ENCODE results near the gene MARCKS. TPM values are rescaled to one million over a fixed set of nuclear protein-coding genes. Genes with fewer than 3 reads are reported as not detected.

Gene MARCKS, protein sequence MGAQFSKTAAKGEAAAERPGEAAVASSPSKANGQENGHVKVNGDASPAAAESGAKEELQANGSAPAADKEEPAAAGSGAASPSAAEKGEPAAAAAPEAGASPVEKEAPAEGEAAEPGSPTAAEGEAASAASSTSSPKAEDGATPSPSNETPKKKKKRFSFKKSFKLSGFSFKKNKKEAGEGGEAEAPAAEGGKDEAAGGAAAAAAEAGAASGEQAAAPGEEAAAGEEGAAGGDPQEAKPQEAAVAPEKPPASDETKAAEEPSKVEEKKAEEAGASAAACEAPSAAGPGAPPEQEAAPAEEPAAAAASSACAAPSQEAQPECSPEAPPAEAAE
- 868 and 890 TPM in 2 replicates for total RNA-seq
- long read RNA-seq, partial matches to known transcripts, result 1 of 201 reads
- long read RNA-seq, other reads (novel, unspliced or antisense), result 200 of 201 reads

- no peak within 1 kb of the TSS for H3K4me3 Mint-ChIP-seq (ENCODE audit: unreplicated experiment)
- H3K27ac Mint-ChIP-seq (ENCODE audit: unreplicated experiment), result no peak within 1 kb of the TSS
- H3K27me3 Mint-ChIP-seq (ENCODE audit: unreplicated experiment), result no peaks in the 10 kb centered on the region
- no peaks in the 10 kb centered on the region for H3K9me3 Mint-ChIP-seq (ENCODE audit: unreplicated experiment)
- H3K36me3 Mint-ChIP-seq (ENCODE audit: unreplicated experiment), result peaks cover 26% of the 10 kb centered on the region
- TF ChIP-seq, protein P1, sequence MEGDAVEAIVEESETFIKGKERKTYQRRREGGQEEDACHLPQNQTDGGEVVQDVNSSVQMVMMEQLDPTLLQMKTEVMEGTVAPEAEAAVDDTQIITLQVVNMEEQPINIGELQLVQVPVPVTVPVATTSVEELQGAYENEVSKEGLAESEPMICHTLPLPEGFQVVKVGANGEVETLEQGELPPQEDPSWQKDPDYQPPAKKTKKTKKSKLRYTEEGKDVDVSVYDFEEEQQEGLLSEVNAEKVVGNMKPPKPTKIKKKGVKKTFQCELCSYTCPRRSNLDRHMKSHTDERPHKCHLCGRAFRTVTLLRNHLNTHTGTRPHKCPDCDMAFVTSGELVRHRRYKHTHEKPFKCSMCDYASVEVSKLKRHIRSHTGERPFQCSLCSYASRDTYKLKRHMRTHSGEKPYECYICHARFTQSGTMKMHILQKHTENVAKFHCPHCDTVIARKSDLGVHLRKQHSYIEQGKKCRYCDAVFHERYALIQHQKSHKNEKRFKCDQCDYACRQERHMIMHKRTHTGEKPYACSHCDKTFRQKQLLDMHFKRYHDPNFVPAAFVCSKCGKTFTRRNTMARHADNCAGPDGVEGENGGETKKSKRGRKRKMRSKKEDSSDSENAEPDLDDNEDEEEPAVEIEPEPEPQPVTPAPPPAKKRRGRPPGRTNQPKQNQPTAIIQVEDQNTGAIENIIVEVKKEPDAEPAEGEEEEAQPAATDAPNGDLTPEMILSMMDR (IDR thresholded peaks at IDR 0.05), result no peak
- peak; percentile 95 for DNase-seq (ENCODE audit: extremely low spot score, unreplicated experiment)
- H3K4me1 Mint-ChIP-seq (ENCODE audit: unreplicated experiment), result peaks cover 37% of the 10 kb centered on the region
These were observed at the start of gene MARCKS for GRCh38 chr6:113856625-113857555. Gene MARCKS, plus strand, starts transcription at chr6:113857345. Its CDS starts 401 bp downstream, at chr6:113857746.

- Mint-ChIP-seq H3K27ac (ENCODE audit: unreplicated experiment) (no peak overlapping the region), H3K9me3 (ENCODE audit: unreplicated experiment) (no peaks in the 10 kb centered on the region), H3K4me1 (ENCODE audit: unreplicated experiment) (peaks cover 26% of the 10 kb centered on the region), H3K36me3 (ENCODE audit: unreplicated experiment) (no peaks in the 10 kb centered on the region), H3K4me3 (ENCODE audit: unreplicated experiment) (no peak overlapping the region), H3K27me3 (ENCODE audit: unreplicated experiment) (no peaks in the 10 kb centered on the region)
- TF ChIP-seq, protein P1 (IDR thresholded peaks at IDR 0.05), result no peak
- DNase-seq (ENCODE audit: extremely low spot score, unreplicated experiment), result no peak
These were observed 47.3 kb upstream of the MARCKS start for GRCh38 chr6:113809826-113810225.

GRCh38 chr6:113813142-113813541, 44.0 kb upstream of the MARCKS start:
- H3K27ac Mint-ChIP-seq (ENCODE audit: unreplicated experiment), result peak overlapping the region; percentile 91
- H3K36me3 Mint-ChIP-seq (ENCODE audit: unreplicated experiment), result no peaks in the 10 kb centered on the region

DNA sequence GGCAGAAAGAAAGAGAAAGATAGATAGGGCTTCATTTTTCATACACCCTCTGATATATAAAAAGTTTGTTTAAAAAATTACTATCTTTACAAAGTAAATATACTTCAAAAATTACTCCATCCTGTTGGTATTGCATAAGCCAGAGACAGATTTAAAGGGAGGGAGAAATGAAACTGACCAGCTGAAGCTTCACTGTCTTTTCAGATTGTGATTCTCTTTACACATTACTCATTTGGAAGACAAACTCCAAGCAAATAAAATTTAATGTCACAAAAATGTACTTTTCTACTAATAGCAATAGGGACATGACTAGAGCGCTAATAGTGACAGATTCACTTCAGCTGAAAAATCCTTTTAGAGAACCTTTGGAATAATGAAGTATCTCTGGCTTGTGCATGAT, 38.6 kb upstream of the MARCKS start:
- Mint-ChIP-seq H3K4me3 (ENCODE audit: unreplicated experiment) (no peak overlapping the region), H3K27ac (ENCODE audit: unreplicated experiment) (peak overlapping the region; percentile 66), H3K9me3 (ENCODE audit: unreplicated experiment) (peaks cover 3% of the 10 kb centered on the region), H3K27me3 (ENCODE audit: unreplicated experiment) (no peaks in the 10 kb centered on the region), H3K4me1 (ENCODE audit: unreplicated experiment) (peaks cover 22% of the 10 kb centered on the region), H3K36me3 (ENCODE audit: unreplicated experiment) (no peaks in the 10 kb centered on the region)
- TF ChIP-seq, protein P1 (IDR thresholded peaks at IDR 0.05), result no peak
- no peak for DNase-seq (ENCODE audit: extremely low spot score, unreplicated experiment)

More at GRCh38 chr6:113813142-113813541, 44.0 kb upstream of the MARCKS start:
- no peak overlapping the region for H3K4me3 Mint-ChIP-seq (ENCODE audit: unreplicated experiment)
- no peaks in the 10 kb centered on the region for H3K27me3 Mint-ChIP-seq (ENCODE audit: unreplicated experiment)
- peaks cover 3% of the 10 kb centered on the region for H3K9me3 Mint-ChIP-seq (ENCODE audit: unreplicated experiment)
- TF ChIP-seq, protein P1 (IDR thresholded peaks at IDR 0.05), result no peak
- peaks cover 22% of the 10 kb centered on the region for H3K4me1 Mint-ChIP-seq (ENCODE audit: unreplicated experiment)
- DNase-seq (ENCODE audit: extremely low spot score, unreplicated experiment), result no peak
